Skeletal muscle satellite cell (primary cell): ENCODE results near the gene OR8B2.
"Not testable (repeated sequence)": the region's sequence is repeated elsewhere in the genome, so short reads cannot be mapped to it uniquely, and the experiment has no call there.

Experiments used
- H3K27me3 ChIP-seq: 2 replicates; pipeline ENCODE4 v1.7.0; 2013; ENCODE audit warnings: low read length; ENCODE audit not compliant: control insufficient read depth, insufficient read depth
- H3K36me3 ChIP-seq: 2 replicates; pipeline ENCODE4 v1.7.0; 2013; ENCODE audit warnings: mild to moderate bottlenecking, control low read depth, low read length; ENCODE audit not compliant: insufficient read depth
- H3K4me1 ChIP-seq: 2 replicates; pipeline ENCODE4 v1.7.0; 2013; ENCODE audit warnings: low read length; ENCODE audit not compliant: control insufficient read depth, insufficient read depth
- H3K4me2 ChIP-seq: 2 replicates; pipeline ENCODE4 v1.7.0; 2013; ENCODE audit warnings: mild to moderate bottlenecking, low read length
- H3K4me3 ChIP-seq: 2 replicates; pipeline ENCODE4 v1.7.0; 2013; ENCODE audit warnings: low read length
- H3K9ac ChIP-seq: 2 replicates; pipeline ENCODE4 v1.7.0; 2013; ENCODE audit warnings: mild to moderate bottlenecking, low read depth, low read length, moderate library complexity
- H3K9me3 ChIP-seq: replicated peaks from 2 replicates; pipeline ENCODE4 v1.7.0; 2013; ENCODE audit warnings: mild to moderate bottlenecking, control low read depth, low read length

OR8B2 gene

GRCh38 chr11:124394408-124394807, 10.1 kb upstream of the OR8B2 start:
- Histone ChIP-seq H3K9ac (no peak overlapping the region), H3K9me3 (no peaks in the 10 kb centered on the region), H3K4me1 (no peaks in the 10 kb centered on the region), H3K36me3 (no peaks in the 10 kb centered on the region), H3K4me3 (no peak overlapping the region), H3K4me2 (no peak overlapping the region), H3K27me3 (no peaks in the 10 kb centered on the region)

DNA sequence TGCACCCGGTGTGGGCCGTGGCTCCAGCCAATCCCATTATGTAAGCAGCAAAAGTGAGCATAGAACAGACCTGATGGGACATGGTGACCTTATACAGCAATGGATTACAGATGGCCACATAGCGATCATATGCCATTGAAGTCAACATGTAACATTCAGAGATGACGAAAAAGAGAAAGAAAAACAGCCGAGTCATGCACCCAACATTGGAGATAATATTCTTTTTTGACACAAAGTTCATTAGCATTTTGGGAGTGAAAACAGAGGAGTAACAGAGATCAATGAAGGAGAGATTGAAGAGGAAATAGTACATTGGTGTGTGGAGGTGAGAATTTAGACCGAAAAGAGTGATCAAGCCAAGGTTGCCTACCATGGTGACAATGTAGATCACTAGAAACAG, 1.4 kb downstream of the OR8B2 start:
- not testable (repeated sequence) for H3K4me1 ChIP-seq, H3K4me2 ChIP-seq, H3K9ac ChIP-seq, H3K9me3 ChIP-seq, H3K27me3 ChIP-seq, H3K4me3 ChIP-seq, H3K36me3 ChIP-seq

GRCh38 chr11:124380585-124380984, 3.7 kb downstream of the OR8B2 start:
- Histone ChIP-seq H3K27me3 (no peaks in the 10 kb centered on the region), H3K36me3 (no peaks in the 10 kb centered on the region), H3K9me3 (no peaks in the 10 kb centered on the region), H3K4me1 (no peaks in the 10 kb centered on the region), H3K9ac (no peak overlapping the region), H3K4me2 (no peak overlapping the region), H3K4me3 (no peak overlapping the region)

DNA sequence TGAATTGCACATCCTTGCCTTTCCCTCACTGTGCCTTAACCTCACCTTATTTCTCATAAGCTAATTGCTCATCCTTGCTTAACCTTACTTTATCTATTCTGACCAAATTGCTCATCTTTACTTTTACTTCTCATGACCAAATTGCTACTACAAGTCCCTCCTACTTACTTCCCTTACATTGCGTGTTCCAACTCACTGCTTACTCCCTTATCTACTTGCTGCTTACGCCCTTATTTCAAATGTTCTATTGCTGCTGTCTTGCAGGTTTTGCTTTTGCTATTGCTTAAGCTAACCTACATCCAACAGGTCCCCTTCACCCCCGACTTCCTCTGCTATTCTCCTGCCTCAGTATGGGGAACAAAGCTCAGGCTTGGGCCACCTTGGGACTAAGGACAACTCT, 8.0 kb downstream of the OR8B2 start:
- no peak overlapping the region for H3K9ac ChIP-seq
- no peak overlapping the region for H3K4me2 ChIP-seq
- no peaks in the 10 kb centered on the region for H3K27me3 ChIP-seq
- H3K9me3 ChIP-seq, result no peaks in the 10 kb centered on the region
- H3K4me1 ChIP-seq, result no peaks in the 10 kb centered on the region
- no peaks in the 10 kb centered on the region for H3K36me3 ChIP-seq
- H3K4me3 ChIP-seq, result no peak overlapping the region

GRCh38 chr11:124359566-124359965, 24.7 kb downstream of the OR8B2 start:
- H3K4me2 ChIP-seq, result no peak overlapping the region
- no peak overlapping the region for H3K9ac ChIP-seq
- no peaks in the 10 kb centered on the region for H3K4me1 ChIP-seq
- H3K9me3 ChIP-seq, result no peaks in the 10 kb centered on the region
- no peak overlapping the region for H3K4me3 ChIP-seq
- peaks cover 7% of the 10 kb centered on the region for H3K27me3 ChIP-seq
- no peaks in the 10 kb centered on the region for H3K36me3 ChIP-seq

- H3K9me3 ChIP-seq, result no peaks in the 10 kb centered on the region
Measured at GRCh38 chr11:124346311-124346955, 37.9 kb downstream of the OR8B2 start.

DNA sequence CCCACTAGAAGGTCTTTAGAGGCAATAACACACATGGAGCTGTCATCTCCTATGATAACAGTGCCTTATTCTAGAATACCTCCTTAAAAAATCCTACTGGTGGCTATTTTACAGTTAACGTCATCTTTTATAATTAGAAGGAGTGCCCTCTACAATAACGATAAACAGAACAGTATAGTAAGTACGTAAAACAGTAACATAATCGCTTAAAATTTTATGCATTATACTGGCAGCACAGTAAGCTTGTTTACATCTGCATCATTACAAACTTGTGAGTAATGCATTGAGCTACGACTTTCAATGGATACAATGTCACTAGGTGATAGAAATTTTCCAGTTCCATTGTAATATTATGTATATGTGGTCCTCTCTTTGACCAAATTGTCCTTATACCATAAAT, 40.0 kb downstream of the OR8B2 start:
- Histone ChIP-seq H3K4me1 (no peaks in the 10 kb centered on the region), H3K9ac (no peak overlapping the region), H3K4me2 (no peak overlapping the region), H3K36me3 (no peaks in the 10 kb centered on the region), H3K4me3 (no peak overlapping the region), H3K27me3 (no peaks in the 10 kb centered on the region), H3K9me3 (no peaks in the 10 kb centered on the region)

More at GRCh38 chr11:124346311-124346955, 37.9 kb downstream of the OR8B2 start:
- no peak overlapping the region for H3K4me2 ChIP-seq
- no peak overlapping the region for H3K4me3 ChIP-seq
- H3K4me1 ChIP-seq, result no peaks in the 10 kb centered on the region
- H3K36me3 ChIP-seq, result no peaks in the 10 kb centered on the region
- no peak overlapping the region for H3K9ac ChIP-seq
- no peaks in the 10 kb centered on the region for H3K27me3 ChIP-seq

GRCh38 chr11:124340142-124340447, 44.2 kb downstream of the OR8B2 start:
- H3K9ac ChIP-seq, result no peak overlapping the region
- H3K9me3 ChIP-seq, result no peaks in the 10 kb centered on the region
- H3K4me2 ChIP-seq, result no peak overlapping the region
- no peaks in the 10 kb centered on the region for H3K4me1 ChIP-seq
- H3K36me3 ChIP-seq, result no peaks in the 10 kb centered on the region
- no peaks in the 10 kb centered on the region for H3K27me3 ChIP-seq
- H3K4me3 ChIP-seq, result no peak overlapping the region

DNA sequence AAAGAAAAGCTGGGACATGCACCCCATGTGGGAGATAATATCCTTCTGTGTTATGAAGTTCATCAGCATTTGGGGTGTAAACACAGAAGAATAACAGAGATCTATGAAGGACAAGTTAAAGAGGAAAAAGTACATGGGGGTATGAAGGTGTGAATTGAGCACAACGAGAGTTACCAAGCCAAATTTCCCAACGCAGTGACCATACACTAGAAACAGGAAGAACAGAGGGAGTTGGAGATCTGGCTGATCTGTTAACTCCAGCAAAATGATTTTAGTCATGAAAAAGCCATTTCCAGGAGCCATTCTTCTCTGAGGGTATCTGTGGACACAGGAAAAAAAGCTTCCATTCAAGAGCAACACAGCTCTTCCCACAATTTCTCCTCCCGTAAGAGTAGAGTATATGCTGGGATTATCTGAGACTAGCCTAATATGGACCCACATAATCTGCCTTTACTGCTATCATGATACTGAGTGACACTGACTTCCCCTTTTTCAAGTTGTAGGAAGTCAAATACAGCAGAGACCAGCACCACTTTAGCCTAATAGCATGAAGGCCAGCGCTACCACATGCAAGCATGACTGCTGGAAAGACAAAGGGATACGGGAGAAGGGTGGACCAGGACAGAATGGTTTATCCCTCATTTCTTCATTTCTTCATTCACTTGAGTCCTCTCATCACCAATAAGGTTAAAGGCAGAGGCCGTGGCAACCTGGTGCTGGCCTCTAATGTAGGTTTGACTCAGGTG, 44.7 kb downstream of the OR8B2 start:
- Histone ChIP-seq H3K4me2 (no peak overlapping the region), H3K4me1 (no peaks in the 10 kb centered on the region), H3K4me3 (no peak overlapping the region), H3K9ac (no peak overlapping the region), H3K36me3 (no peaks in the 10 kb centered on the region), H3K9me3 (no peaks in the 10 kb centered on the region), H3K27me3 (no peaks in the 10 kb centered on the region)
